GM21528 (cell line): ENCODE data around the gene EIF5B.

Source experiments
- ATAC-seq: cut with Tn5 transposase; IDR thresholded peaks from one replicate; pipeline ENCODE4 v1.9.1; 2021; ENCODE audit warnings: mild to moderate bottlenecking, moderate library complexity; ENCODE audit not compliant: unreplicated experiment, low FRiP score

EIF5B gene

DNA sequence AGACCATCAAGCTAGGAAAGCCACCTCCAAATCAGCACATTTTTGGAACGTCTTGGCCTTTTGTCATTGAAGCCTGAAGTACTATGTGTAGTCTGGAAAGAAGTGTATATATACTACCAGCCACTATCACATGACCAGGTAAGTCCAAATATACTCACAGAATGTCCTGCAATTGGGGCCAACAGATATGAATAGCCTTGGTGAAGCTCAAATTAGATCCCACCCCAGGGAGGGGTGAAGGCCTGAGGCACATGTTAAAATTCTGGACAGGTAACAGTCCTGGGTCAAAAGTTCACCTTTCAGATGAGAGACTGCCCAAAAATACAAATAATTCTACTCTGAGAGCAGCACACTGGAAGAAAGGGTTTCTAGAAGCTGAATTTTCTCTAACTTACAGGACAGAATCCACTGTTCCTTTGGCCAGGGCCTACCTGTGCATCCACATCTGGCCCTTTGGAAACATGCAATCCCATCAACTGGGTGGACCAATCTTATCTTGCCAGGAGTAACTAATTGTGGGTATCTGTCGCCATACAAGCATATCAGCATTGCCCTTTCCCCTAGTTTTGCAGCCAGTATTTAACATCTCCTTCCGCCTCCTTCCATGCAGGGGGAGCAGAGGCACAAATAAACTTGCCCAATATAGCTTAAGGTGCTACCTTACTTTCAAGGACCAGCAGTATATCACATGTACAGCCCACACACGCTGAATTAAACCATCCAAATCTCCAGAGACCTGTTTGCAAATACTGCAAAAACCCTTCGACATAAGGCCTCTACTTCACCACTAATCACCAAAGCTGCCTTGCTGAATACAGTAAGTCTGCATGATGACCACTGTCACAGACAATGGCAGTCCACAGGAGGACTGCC, 67.8 kb downstream of the EIF5B start:
- no peak for ATAC-seq

DNA sequence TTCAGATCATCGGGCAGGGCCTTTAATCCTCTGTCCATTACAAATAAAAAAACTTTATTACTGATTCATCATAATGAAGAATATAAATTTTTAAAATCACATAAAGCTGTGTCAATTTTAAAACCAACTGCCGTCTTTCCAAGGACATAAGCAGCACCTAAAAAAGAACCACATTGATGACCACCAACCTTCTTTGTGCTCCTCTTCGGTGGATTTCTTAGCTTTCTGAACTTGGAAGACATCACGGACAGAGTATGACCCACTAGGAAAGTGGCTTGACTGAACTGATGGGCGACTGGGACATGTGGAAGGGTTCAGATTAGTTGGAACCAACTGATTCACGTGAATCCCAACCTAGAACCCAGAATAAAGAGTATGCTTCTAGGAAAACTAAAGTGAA, 68.9 kb downstream of the EIF5B start:
- no peak for ATAC-seq

DNA sequence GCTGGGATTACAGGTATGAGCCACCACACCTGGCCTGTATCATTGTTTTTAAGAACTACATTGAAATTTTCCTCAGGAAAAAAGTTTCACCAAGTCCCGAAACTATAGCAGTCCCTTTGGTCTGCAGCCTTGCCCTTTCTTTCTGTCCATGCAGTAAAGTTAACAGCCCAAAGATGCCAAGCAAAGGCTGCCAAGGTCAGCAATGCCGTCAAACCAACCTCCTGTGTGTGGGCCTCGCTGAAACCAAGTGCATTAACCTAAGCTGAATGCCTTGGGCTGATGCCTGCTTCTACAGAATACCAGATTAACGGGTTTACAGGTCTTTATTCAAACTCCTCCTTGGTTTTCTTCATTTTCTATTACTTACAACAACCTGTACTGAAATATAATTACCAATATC, 73.1 kb downstream of the EIF5B start:
- no peak for ATAC-seq

DNA sequence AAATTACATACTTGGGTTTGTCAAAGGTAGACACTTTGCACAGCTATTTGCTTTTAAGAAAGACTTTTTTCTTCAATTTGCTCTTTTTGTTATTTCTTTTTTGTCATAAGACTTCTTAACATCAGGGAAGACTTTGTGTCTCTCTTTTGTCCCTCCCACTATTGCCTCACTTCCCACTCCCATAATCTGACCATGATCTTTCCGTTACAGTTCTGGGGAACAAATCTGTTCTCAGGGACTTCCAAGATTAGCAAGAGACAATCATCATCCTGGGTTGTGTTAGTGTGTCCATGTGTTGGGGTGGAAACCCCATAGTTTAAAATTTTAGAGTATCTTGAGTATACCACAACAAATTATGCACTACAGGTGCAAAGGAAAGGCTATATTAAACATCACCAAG, 77.4 kb downstream of the EIF5B start:
- no peak for ATAC-seq

DNA sequence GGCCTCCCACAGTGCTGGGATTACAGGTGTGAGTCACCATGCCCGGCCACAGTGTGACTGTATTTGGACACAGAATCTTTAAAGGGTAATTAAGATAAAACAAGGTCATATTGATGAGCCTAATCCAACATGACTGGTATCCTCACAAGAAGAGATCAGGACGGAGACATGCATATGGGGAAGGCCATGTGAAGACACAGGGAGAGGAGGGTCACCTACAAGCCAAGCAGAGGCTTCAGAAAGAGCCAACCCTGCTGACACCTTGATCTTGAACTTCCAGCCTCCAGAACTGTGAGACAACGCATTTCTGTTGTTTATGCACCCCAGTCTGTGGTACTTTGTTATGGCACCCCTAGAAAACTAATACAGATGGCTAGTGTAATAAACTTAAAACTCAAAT, 80.2 kb downstream of the EIF5B start:
- no peak for ATAC-seq

DNA sequence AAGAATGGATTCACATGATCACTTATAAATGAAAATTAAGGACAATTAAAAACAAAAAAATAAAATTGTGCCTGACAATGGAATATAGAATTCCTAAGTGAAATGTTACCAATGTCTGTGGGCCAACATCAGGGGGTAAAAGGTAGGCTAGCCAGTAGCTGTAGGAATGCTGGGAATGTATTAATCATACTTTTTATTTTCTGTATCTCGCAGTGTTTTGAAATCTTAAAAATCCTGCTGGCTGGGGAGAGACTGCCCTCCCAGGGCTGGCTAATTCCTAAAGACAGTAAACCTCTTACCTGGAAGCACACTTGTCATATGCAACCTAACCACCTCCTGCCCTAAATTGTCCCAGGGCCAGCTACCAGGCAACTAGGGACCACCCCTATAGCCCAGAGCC, 82.8 kb downstream of the EIF5B start:
- ATAC-seq: no peak

DNA sequence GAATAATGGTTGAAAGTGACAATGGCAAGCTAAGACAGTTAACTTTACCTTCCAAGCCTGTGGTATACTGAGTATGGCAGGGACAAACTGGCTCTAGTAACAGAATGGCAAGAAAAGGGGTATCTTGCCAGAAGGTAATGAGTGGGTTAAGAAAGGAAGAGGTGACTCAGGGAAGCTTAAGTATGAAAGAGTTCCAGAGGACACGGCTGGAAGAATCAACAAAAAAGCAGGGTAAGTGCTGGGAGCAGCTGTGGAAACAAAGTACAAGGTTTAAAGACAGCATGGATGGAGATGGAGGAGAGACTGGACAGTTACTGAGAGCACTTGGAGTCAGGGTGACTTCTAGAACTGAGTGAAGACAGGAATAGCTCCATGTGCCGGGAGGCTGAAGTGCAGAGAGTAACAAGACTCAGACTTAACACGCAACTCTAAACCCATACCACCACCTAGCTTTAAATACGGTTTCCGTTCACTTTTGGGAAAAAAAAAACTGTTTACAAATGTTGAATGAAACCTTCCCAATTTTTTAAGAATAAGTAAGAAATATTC, 83.6 kb downstream of the EIF5B start:
- ATAC-seq: no peak

- no peak for ATAC-seq
These were observed 84.3 kb downstream of the EIF5B start for GRCh38 chr2:99421469-99421868.

GRCh38 chr2:99422599-99422998, 85.4 kb downstream of the EIF5B start:
- no peak for ATAC-seq

GRCh38 chr2:99424371-99424770, 87.2 kb downstream of the EIF5B start:
- no peak for ATAC-seq

DNA sequence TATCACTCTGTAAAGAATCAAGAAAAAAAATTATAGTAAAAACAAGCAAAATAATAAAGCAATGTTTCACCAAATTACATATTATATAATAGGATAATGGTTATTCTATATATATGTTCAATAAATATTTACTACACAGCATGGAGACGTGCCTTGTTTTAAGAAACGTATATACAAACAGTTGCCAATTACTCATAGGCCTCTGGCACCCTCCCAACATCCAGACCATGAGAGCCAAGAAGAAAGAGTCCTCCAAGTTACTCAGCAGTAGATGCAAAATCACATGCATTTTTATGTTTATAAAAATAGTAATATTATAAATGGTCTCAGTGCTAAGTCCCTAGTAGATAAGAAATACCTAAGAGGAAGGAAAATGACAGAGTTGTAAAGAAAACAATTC, 87.8 kb downstream of the EIF5B start:
- no peak for ATAC-seq

DNA sequence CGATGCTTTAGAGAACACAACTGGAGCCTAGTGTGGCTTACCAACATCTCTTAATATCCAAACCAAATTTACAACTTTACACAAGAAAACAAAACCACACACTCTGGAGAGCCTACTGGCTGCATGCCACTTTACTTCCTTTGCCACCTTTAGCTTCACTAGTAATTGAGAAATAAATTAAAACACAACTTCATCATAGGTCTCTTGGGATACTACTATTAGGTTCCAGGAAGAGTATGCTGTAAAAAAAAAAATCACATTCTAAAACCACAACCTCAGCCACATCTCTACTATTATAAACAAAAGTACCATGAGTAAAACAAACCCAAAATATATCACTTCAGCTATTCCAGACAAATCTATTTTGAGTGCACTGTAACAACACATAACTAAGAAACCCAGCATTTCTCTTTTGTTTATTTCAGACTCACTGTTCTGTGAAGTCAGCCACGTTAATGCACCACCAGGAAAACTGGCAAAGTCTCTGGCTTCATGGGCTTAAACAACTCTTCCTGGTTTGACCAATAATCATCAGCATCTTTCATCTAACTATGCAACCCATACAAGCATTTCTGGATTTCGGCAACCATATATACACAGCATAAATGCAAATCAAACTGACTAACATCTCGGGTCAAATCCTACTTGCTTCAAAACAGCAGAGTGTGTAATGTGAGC, 93.6 kb downstream of the EIF5B start:
- ATAC-seq: no peak

- ATAC-seq: no peak
These were observed 94.5 kb downstream of the EIF5B start for GRCh38 chr2:99431587-99432275.

DNA sequence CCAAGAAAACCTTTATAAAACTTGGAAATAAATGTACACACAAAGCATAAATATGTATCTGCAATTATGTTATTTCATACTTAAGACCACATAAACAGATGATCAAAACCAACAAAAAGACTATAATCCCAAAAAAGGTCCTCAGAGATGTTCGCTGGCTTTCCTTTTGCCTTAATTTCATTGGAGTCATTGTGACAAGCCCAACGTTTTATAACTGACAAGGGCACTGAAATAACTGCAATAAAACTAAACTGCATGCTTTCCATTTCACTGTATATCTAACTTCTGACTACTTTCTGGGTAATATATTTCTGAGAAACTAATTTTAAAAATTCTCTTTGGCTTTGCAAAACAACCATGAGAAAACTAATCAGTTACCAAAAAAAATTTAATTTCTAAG, 96.2 kb downstream of the EIF5B start:
- no peak for ATAC-seq

GRCh38 chr2:99436874-99437273, 99.7 kb downstream of the EIF5B start:
- ATAC-seq: no peak

DNA sequence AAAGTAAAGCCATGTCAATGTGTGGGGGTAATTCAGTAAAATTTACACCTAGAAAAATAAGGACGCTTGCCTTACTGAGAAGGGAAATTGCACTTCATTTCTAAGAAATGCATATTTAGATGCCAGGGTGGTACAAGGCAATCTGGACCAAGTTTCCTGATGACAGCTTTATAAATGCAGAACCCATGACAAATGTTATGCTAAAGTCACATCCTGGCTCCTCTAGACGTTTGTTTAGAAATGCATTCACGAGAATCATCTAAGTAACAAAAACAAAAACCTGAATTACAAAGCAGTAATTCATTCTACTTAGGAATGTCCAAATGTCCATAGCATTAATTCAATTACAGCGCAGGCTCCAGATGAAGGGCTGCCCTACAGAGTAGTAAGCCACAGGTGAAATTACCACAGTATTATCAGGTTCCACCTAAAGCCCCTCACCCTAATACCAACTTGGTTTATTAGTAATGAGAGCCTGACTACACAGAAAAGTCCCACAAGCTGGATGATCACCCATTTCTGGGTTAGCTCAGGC, 102.8 kb downstream of the EIF5B start:
- ATAC-seq: no peak

DNA sequence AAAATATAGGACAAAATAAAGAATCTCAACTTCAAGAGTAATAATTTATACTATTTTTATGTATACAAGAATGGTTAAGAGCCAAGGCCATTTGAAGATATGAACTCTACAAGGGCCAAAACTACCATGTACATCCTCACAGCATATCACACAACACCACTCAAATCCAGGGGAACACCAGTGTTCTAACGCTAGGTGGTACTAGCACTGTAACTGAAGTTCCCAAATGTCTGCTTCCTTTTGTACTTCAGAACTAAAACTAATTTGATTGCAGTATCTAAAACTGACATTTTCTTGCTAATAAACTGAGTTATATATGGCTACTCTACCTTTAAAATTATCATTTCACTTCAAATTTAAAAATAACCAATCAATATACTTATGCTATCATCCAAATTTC, 105.6 kb downstream of the EIF5B start:
- ATAC-seq: no peak

- ATAC-seq: no peak
These were observed 107.0 kb downstream of the EIF5B start for GRCh38 chr2:99444222-99444621.

DNA sequence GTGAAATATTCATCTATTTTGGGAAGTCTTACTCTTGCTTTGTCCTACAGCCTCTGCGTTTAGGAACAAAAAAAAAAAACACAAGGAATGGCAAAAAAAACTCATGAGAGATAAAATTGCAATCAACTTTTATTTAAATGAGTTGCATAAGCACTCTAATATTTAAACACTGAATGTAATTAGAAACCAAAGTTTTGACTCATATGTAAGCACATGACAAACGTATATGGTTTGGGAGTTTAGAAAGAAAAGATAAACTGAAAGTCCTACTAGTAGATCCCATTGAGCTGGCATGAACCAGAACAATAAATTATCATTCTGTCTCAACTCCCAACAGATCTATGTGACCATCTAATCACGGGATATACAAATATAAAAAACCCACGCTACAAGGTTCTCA, 107.9 kb downstream of the EIF5B start:
- no peak for ATAC-seq

- ATAC-seq: no peak
These were observed 111.4 kb downstream of the EIF5B start for GRCh38 chr2:99448556-99448955.

- no peak for ATAC-seq
These were observed 113.0 kb downstream of the EIF5B start for GRCh38 chr2:99450199-99450598.
